HepG2 (cell line): ENCODE data around the gene MAP2K2. TPM values are rescaled to one million over a fixed set of nuclear protein-coding genes. Genes with fewer than 3 reads are reported as not detected.

ENCODE experiments used
- GATA4 ChIP-seq: sonication (generic); IDR thresholded peaks from 2 replicates; pipeline ENCODE4 v1.6.1; 2016; ENCODE audit warnings: antibody characterized with exemption, low read depth, borderline replicate concordance
- GATAD1 ChIP-seq: IDR thresholded peaks from 2 replicates; pipeline ENCODE4 v1.6.1; 2016; ENCODE audit warnings: missing genetic modification reagents, missing compliant biosample characterization
- SP140L ChIP-seq: sonication (generic); formaldehyde crosslinking; IDR thresholded peaks from 2 replicates; pipeline ENCODE4 v1.4.0; 2020; ENCODE audit warnings: missing genetic modification reagents, borderline replicate concordance
- SSRP1 ChIP-seq: IDR thresholded peaks from 2 replicates; pipeline ENCODE4 v1.6.1; 2016; ENCODE audit warnings: control low read depth
- TAF15 ChIP-seq: fragments of 200-400 bp; formaldehyde crosslinking; IDR thresholded peaks from one replicate; pipeline ENCODE4 v1.6.1; 2018; ENCODE audit warnings: mild to moderate bottlenecking, low read depth, low read length; ENCODE audit not compliant: poor library complexity, severe bottlenecking
- ZNF367 ChIP-seq: sonication (generic); formaldehyde crosslinking; IDR thresholded peaks from 2 replicates; pipeline ENCODE4 v1.4.0; 2020; ENCODE audit warnings: missing genetic modification reagents, borderline replicate concordance
- ZNF879 ChIP-seq: sonication (generic); formaldehyde crosslinking; IDR thresholded peaks from 2 replicates; pipeline ENCODE4 v1.8.1; 2023; ENCODE audit warnings: missing genetic modification reagents
- ZNF883 ChIP-seq: sonication (generic); formaldehyde crosslinking; IDR thresholded peaks from 2 replicates; pipeline ENCODE4 v1.5.1; 2020; ENCODE audit warnings: mild to moderate bottlenecking, missing genetic modification reagents; ENCODE audit errors: not compliant biosample characterization
- polyA plus RNA-seq, 8 experiments: library from polyadenylated mRNA; depleted of rRNA in 3 of 8; stranded (reverse) in 7 of 8; unstranded in 1 of 8; fragments of >200 nt; fragmentation: Illumina TruSeq in 4 of 8; extraction: Trizol in 4 of 8; gene quantifications; 2 replicates each; pipeline versions ENCODE4 v1.2.1 to v1.2.3, GENCODE V29; 2011 to 2016; ENCODE audit warnings: low read depth in 4 of 8, missing spikeins in 1 of 8, mixed read lengths in 1 of 8; ENCODE audit not compliant: insufficient read depth in 1 of 8
- total RNA-seq, 5 experiments: library from RNA; depleted of rRNA; stranded (reverse); fragments of >200 nt; fragmentation: Illumina TruSeq; extraction: Trizol; gene quantifications; 2 replicates each; pipeline ENCODE4 v1.2.3, GENCODE V29; 2016; ENCODE audit warnings: low read depth in 1 of 5
- TF ChIP-seq, protein P1 (sequence below): sonication (generic); formaldehyde crosslinking; conservative IDR thresholded peaks from 2 replicates; pipeline ENCODE4 v1.8.0; 2022; ENCODE audit warnings: missing genetic modification reagents
- TF ChIP-seq, protein P2 (sequence below): sonication (generic); formaldehyde crosslinking; IDR thresholded peaks from 2 replicates; pipeline ENCODE4 v1.4.0; 2020; ENCODE audit warnings: missing genetic modification reagents, low read depth, mild to moderate bottlenecking, borderline replicate concordance
- TF ChIP-seq, protein P3 (sequence below), 2 experiments: sonication (generic) in 1 of 2; formaldehyde crosslinking in 1 of 2; IDR thresholded peaks; 2 replicates each; pipeline versions ENCODE4 v1.4.0 to v1.6.1; 2018 to 2020; ENCODE audit warnings: missing genetic modification reagents in 2 of 2, borderline replicate concordance in 1 of 2, low read depth in 1 of 2, mild to moderate bottlenecking in 1 of 2, missing biosample characterization in 1 of 2
- TF ChIP-seq, protein P4 (sequence below): sonication (generic); formaldehyde crosslinking; IDR thresholded peaks from 2 replicates; pipeline ENCODE4 v1.4.0; 2020; ENCODE audit warnings: missing genetic modification reagents
- TF ChIP-seq, protein P5 (sequence below): IDR thresholded peaks from 2 replicates; pipeline ENCODE4 v1.6.1; 2016; ENCODE audit warnings: low read depth
- TF ChIP-seq, protein P6 (sequence below): sonication (generic); formaldehyde crosslinking; IDR thresholded peaks from 2 replicates; pipeline ENCODE4 v1.8.0; 2022; ENCODE audit warnings: mild to moderate bottlenecking, missing genetic modification reagents, moderate library complexity

MAP2K2 gene
- total and polyA plus RNA-seq, 2 of the 13 experiments (the other 11 are each of a cell fraction or from before 2014, with no cell fraction given) = 70.3 to 80.9 TPM

- TF ChIP-seq, protein P1, sequence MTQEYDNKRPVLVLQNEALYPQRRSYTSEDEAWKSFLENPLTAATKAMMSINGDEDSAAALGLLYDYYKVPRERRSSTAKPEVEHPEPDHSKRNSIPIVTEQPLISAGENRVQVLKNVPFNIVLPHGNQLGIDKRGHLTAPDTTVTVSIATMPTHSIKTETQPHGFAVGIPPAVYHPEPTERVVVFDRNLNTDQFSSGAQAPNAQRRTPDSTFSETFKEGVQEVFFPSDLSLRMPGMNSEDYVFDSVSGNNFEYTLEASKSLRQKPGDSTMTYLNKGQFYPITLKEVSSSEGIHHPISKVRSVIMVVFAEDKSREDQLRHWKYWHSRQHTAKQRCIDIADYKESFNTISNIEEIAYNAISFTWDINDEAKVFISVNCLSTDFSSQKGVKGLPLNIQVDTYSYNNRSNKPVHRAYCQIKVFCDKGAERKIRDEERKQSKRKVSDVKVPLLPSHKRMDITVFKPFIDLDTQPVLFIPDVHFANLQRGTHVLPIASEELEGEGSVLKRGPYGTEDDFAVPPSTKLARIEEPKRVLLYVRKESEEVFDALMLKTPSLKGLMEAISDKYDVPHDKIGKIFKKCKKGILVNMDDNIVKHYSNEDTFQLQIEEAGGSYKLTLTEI (CRISPR knock-in tag) = no peak
- no peak for TF ChIP-seq SSRP1
- TF ChIP-seq GATAD1 (CRISPR knock-in tag) = peak; percentile 69
- TF ChIP-seq ZNF367 (CRISPR knock-in tag) = peak; percentile 66; the same call in 1 of the 2 replicates
- peak; percentile 94 for TF ChIP-seq ZNF883 (CRISPR knock-in tag)
- TF ChIP-seq, protein P2, sequence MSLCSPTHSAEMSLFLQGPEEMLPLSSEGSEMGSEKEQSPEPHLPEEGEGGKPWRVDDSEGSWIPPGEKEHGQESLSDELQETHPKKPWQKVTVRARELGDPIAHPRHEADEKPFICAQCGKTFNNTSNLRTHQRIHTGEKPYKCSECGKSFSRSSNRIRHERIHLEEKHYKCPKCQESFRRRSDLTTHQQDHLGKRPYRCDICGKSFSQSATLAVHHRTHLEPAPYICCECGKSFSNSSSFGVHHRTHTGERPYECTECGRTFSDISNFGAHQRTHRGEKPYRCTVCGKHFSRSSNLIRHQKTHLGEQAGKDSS (CRISPR knock-in tag) = peak; percentile 36; the same call in 1 of the 2 replicates
- TF ChIP-seq, protein P3, sequence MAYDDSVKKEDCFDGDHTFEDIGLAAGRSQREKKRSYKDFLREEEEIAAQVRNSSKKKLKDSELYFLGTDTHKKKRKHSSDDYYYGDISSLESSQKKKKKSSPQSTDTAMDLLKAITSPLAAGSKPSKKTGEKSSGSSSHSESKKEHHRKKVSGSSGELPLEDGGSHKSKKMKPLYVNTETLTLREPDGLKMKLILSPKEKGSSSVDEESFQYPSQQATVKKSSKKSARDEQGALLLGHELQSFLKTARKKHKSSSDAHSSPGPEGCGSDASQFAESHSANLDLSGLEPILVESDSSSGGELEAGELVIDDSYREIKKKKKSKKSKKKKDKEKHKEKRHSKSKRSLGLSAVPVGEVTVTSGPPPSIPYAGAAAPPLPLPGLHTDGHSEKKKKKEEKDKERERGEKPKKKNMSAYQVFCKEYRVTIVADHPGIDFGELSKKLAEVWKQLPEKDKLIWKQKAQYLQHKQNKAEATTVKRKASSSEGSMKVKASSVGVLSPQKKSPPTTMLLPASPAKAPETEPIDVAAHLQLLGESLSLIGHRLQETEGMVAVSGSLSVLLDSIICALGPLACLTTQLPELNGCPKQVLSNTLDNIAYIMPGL (CRISPR knock-in tag; IDR thresholded peaks at IDR 0.05; ENCODE audit: borderline replicate concordance in 1 of 2, low read depth in 1 of 2) = peak; percentile 79 to 86
- 0 out of 2 replicates have a peak, but pooled peaks have one; percentile 24 for TF ChIP-seq SP140L (CRISPR knock-in tag)
- TF ChIP-seq ZNF879 = no peak; the same call in 1 of the 2 replicates
- peak; percentile 16; the same call in 1 of the 2 replicates for TF ChIP-seq GATA4
- TF ChIP-seq, protein P4, sequence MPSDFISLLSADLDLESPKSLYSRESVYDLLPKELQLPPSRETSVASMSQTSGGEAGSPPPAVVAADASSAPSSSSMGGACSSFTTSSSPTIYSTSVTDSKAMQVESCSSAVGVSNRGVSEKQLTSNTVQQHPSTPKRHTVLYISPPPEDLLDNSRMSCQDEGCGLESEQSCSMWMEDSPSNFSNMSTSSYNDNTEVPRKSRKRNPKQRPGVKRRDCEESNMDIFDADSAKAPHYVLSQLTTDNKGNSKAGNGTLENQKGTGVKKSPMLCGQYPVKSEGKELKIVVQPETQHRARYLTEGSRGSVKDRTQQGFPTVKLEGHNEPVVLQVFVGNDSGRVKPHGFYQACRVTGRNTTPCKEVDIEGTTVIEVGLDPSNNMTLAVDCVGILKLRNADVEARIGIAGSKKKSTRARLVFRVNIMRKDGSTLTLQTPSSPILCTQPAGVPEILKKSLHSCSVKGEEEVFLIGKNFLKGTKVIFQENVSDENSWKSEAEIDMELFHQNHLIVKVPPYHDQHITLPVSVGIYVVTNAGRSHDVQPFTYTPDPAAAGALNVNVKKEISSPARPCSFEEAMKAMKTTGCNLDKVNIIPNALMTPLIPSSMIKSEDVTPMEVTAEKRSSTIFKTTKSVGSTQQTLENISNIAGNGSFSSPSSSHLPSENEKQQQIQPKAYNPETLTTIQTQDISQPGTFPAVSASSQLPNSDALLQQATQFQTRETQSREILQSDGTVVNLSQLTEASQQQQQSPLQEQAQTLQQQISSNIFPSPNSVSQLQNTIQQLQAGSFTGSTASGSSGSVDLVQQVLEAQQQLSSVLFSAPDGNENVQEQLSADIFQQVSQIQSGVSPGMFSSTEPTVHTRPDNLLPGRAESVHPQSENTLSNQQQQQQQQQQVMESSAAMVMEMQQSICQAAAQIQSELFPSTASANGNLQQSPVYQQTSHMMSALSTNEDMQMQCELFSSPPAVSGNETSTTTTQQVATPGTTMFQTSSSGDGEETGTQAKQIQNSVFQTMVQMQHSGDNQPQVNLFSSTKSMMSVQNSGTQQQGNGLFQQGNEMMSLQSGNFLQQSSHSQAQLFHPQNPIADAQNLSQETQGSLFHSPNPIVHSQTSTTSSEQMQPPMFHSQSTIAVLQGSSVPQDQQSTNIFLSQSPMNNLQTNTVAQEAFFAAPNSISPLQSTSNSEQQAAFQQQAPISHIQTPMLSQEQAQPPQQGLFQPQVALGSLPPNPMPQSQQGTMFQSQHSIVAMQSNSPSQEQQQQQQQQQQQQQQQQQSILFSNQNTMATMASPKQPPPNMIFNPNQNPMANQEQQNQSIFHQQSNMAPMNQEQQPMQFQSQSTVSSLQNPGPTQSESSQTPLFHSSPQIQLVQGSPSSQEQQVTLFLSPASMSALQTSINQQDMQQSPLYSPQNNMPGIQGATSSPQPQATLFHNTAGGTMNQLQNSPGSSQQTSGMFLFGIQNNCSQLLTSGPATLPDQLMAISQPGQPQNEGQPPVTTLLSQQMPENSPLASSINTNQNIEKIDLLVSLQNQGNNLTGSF (CRISPR knock-in tag) = peak; percentile 61; the same call in 1 of the 2 replicates
- TF ChIP-seq, protein P5, sequence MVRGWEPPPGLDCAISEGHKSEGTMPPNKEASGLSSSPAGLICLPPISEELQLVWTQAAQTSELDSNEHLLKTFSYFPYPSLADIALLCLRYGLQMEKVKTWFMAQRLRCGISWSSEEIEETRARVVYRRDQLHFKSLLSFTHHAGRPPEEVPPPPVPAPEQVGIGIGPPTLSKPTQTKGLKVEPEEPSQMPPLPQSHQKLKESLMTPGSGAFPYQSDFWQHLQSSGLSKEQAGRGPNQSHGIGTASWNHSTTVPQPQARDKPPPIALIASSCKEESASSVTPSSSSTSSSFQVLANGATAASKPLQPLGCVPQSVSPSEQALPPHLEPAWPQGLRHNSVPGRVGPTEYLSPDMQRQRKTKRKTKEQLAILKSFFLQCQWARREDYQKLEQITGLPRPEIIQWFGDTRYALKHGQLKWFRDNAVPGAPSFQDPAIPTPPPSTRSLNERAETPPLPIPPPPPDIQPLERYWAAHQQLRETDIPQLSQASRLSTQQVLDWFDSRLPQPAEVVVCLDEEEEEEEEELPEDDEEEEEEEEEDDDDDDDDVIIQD (CRISPR knock-in tag) = no peak; the same call in 1 of the 2 replicates
- TF ChIP-seq, protein P6, sequence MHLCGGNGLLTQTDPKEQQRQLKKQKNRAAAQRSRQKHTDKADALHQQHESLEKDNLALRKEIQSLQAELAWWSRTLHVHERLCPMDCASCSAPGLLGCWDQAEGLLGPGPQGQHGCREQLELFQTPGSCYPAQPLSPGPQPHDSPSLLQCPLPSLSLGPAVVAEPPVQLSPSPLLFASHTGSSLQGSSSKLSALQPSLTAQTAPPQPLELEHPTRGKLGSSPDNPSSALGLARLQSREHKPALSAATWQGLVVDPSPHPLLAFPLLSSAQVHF (CRISPR knock-in tag) = no peak
- TF ChIP-seq TAF15 = no peak
Measured at GRCh38 chr19:4123615-4124568, at the start of gene MAP2K2 (continued).
